Smooth muscle cell (in vitro differentiated cells): ENCODE measurements around the gene RAB36. TPM values are rescaled to one million over a fixed set of nuclear protein-coding genes. Genes with fewer than 3 reads are reported as not detected.

ENCODE experiments used
- DNase-seq: peaks from one replicate; lab custom pipeline; 2025; ENCODE audit not compliant: unreplicated experiment; lab: John Stamatoyannopoulos, UW
- H2AFZ ChIP-seq: fragments of 200-600 bp; sonication (generic); 2 replicates; pipeline ENCODE4 v1.6.0; 2016; ENCODE audit warnings: antibody characterized with exemption, low read depth, mild to moderate bottlenecking
- H3F3A ChIP-seq: fragments of 200-600 bp; sonication (generic); 2 replicates; pipeline ENCODE4 v1.6.0; 2017; ENCODE audit warnings: antibody characterized with exemption, low read depth
- H3K27ac ChIP-seq: fragments of 200-600 bp; sonication (generic); 2 replicates; pipeline ENCODE4 v1.5.1; 2016; ENCODE audit warnings: low read depth, mild to moderate bottlenecking
- H3K27me3 ChIP-seq: fragments of 200-600 bp; sonication (generic); 2 replicates; pipeline ENCODE4 v1.6.1; 2016; ENCODE audit warnings: low read depth, mild to moderate bottlenecking
- H3K36me3 ChIP-seq: fragments of 200-600 bp; sonication (generic); 2 replicates; pipeline ENCODE4 v1.5.1; 2016; ENCODE audit warnings: low read depth
- H3K4me1 ChIP-seq: fragments of 200-600 bp; sonication (generic); 2 replicates; pipeline ENCODE4 v1.5.1; 2016; ENCODE audit warnings: low read depth
- H3K4me2 ChIP-seq: fragments of 200-600 bp; sonication (generic); 2 replicates; pipeline ENCODE4 v1.6.0; 2016; ENCODE audit warnings: mild to moderate bottlenecking
- H3K4me3 ChIP-seq: fragments of 200-600 bp; sonication (generic); 2 replicates; pipeline ENCODE4 v1.5.1; 2016; ENCODE audit warnings: mild to moderate bottlenecking
- H3K79me2 ChIP-seq: fragments of 200-600 bp; sonication (generic); 2 replicates; pipeline ENCODE4 v1.6.0; 2016; ENCODE audit warnings: low read depth, mild to moderate bottlenecking
- H3K9ac ChIP-seq: fragments of 200-600 bp; sonication (generic); 2 replicates; pipeline ENCODE4 v1.6.0; 2016; ENCODE audit warnings: low read depth
- H3K9me3 ChIP-seq: fragments of 200-600 bp; sonication (generic); replicated peaks from 2 replicates; pipeline ENCODE4 v1.5.1; 2016; ENCODE audit warnings: low read depth
- H4K20me1 ChIP-seq: fragments of 200-600 bp; sonication (generic); 2 replicates; pipeline ENCODE4 v1.6.0; 2016; ENCODE audit warnings: low read depth
- CTCF ChIP-seq: fragments of 200-600 bp; sonication (generic); IDR thresholded peaks from 2 replicates; pipeline ENCODE4 v1.5.1; 2017; ENCODE audit warnings: borderline replicate concordance, mild to moderate bottlenecking, antibody characterized with exemption; ENCODE audit not compliant: insufficient read depth, poor library complexity, severe bottlenecking
- WGBS: methylation state at CpG from one replicate; pipeline ENCODE4 v1.1.7; 2016; ENCODE audit warnings: low lambda C conversion rate; 5-methylcytosine and 5-hydroxymethylcytosine counted together
- polyA plus RNA-seq: library from polyadenylated mRNA; unstranded; fragments of >200 nt; fragmentation: Nextera tagmentation; extraction: Ambion mirVana; gene quantifications from 2 replicates; pipeline ENCODE4 v1.2.1, GENCODE V29; 2016
- total RNA-seq: library from RNA; depleted of rRNA; stranded (reverse); fragments of >200 nt; gene quantifications from 2 replicates; pipeline ENCODE4 v1.2.3, GENCODE V29; 2014

Gene RAB36
- total and polyA plus RNA-seq, 2 experiments from 2014 or later, result 1.9 to 2.0 TPM

DNA sequence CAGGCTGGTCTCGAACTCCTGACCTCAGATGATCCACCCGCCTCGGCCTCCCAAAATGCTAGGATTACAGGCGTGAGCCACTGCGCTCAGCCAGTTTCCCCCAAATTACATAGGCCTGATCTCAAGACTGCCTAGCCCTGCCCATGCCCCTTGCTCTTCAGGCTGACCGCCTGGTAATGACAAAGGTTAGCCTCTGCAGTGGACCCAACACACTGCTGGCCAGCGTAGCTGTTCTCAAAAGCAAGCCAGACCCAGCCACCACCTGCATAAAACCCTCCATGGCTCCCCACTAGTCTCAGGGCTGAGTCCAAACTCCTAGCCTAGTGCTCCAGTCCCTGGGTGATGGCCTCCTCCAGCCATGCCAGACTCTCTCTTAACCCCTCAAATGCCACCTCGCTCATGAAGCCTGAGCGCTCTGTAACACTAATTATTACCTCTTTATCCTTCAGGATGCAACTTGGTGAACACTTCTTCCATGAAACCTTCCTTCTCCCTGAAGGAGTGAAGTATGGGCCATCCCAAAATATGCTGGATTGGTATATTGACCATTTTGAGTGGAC lies 2.7 kb upstream of the RAB36 start:
- WGBS, result 94% methylated on average over 9 of the region's 9 CpGs
- H3K27ac ChIP-seq, result no peak overlapping the region

DNA sequence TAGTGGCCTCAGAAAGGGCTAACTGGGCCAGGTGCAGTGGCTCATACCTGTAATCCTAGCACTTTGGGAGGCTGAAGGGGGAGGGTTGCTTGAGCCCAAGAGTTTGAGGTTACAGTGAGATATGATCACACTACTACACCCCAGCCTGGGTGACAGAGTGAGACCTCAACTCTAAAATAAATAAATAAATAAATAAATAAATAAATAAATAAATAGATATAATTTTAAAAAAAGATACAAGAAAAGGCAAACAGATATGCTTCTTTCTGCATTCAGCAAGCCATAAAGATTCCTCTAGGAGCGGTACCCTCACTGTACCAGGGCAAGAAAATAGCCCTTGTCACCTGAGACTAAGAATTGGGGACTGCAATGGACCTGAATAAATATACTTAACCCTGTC lies 2.2 kb upstream of the RAB36 start:
- no peak for TF ChIP-seq CTCF
- H3K27me3 ChIP-seq, result no peaks in the 10 kb centered on the region
- no peaks in the 10 kb centered on the region for H4K20me1 ChIP-seq
- H3K4me3 ChIP-seq, result no peak overlapping the region
- WGBS, result 91% methylated on average over 1 of the region's 1 CpG
- H3K27ac ChIP-seq, result no peak overlapping the region
- no peak for DNase-seq
- H3F3A ChIP-seq, result peaks cover 10% of the 10 kb centered on the region
- H3K4me1 ChIP-seq, result peaks cover 19% of the 10 kb centered on the region
- H2AFZ ChIP-seq, result no peak overlapping the region
- H3K79me2 ChIP-seq, result no peaks in the 10 kb centered on the region
- no peak overlapping the region for H3K4me2 ChIP-seq
- no peak overlapping the region for H3K9ac ChIP-seq
- no peaks in the 10 kb centered on the region for H3K9me3 ChIP-seq
- no peaks in the 10 kb centered on the region for H3K36me3 ChIP-seq

More for the DNA sequence above, 2.7 kb upstream of the RAB36 start:
- no peaks in the 10 kb centered on the region for H3K36me3 ChIP-seq
- H3K27me3 ChIP-seq, result no peaks in the 10 kb centered on the region
- DNase-seq, result no peak
- no peaks in the 10 kb centered on the region for H4K20me1 ChIP-seq
- H3K4me2 ChIP-seq, result no peak overlapping the region
- peaks cover 10% of the 10 kb centered on the region for H3F3A ChIP-seq
- peaks cover 19% of the 10 kb centered on the region for H3K4me1 ChIP-seq
- H3K79me2 ChIP-seq, result no peaks in the 10 kb centered on the region
- H3K9ac ChIP-seq, result peak overlapping the region; percentile 53
- no peaks in the 10 kb centered on the region for H3K9me3 ChIP-seq
- no peak for TF ChIP-seq CTCF
- H2AFZ ChIP-seq, result no peak overlapping the region
- H3K4me3 ChIP-seq, result no peak overlapping the region

DNA sequence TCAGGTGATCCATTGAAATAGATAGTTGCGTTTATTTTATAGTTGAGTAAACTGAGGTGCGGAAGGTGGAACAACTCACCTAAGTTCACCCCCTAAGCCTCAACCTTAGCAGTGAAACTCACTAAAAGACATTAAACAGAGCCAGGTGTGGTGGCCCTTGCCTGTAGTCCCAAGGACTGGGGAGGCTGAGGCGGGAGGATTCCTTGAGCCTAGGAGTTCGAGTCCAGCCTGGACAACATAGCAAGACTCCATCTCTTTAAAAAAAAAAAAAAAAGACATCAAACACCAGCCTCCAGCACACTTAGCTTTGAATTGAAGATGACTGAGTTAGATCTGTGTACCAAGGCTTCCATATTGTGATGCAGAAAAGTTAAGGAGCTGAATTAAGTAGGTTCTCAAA lies 845 bp upstream of the RAB36 start:
- Histone ChIP-seq H4K20me1 (no peaks in the 10 kb centered on the region), H2AFZ (peak overlapping the region; percentile 16), H3K4me2 (peak overlapping the region; percentile 89), H3K9ac (no peak overlapping the region), H3K27me3 (no peaks in the 10 kb centered on the region), H3K36me3 (no peaks in the 10 kb centered on the region), H3K79me2 (no peaks in the 10 kb centered on the region), H3K9me3 (no peaks in the 10 kb centered on the region), H3K27ac (no peak overlapping the region), H3K4me3 (peak overlapping the region; percentile 43), H3F3A (peaks cover 10% of the 10 kb centered on the region), H3K4me1 (peaks cover 19% of the 10 kb centered on the region)
- DNase-seq, result no peak
- no peak for TF ChIP-seq CTCF
- WGBS, result 85% methylated on average over 4 of the region's 4 CpGs

GRCh38 chr22:23145878-23146470 lies 697 bp downstream of the RAB36 start:
- no peaks in the 10 kb centered on the region for H3K79me2 ChIP-seq
- peak overlapping the region; percentile 90 for H3K9ac ChIP-seq
- no peak for DNase-seq
- peaks cover 19% of the 10 kb centered on the region for H3K4me1 ChIP-seq
- H3K27me3 ChIP-seq, result no peaks in the 10 kb centered on the region
- no peaks in the 10 kb centered on the region for H3K9me3 ChIP-seq
- peak overlapping the region; percentile 43 for H3K4me3 ChIP-seq
- peak overlapping the region; percentile 89 for H3K4me2 ChIP-seq
- H2AFZ ChIP-seq, result peak overlapping the region; percentile 96
- no peaks in the 10 kb centered on the region for H3K36me3 ChIP-seq
- H3F3A ChIP-seq, result peaks cover 10% of the 10 kb centered on the region
- H3K27ac ChIP-seq, result peak overlapping the region; percentile 79
- no peak for TF ChIP-seq CTCF
- no peaks in the 10 kb centered on the region for H4K20me1 ChIP-seq
- 89% methylated on average over 2 of the region's 2 CpGs for WGBS
